Endothelial cell of umbilical vein (primary cell): ENCODE results near the gene RNF32. TPM values are rescaled to one million over a fixed set of nuclear protein-coding genes. Genes with fewer than 3 reads are reported as not detected.
A peak's percentile ranks its signal among the peaks of the same experiment; 100 is the strongest.

Experiments
- BruUV-seq: library from RNA; stranded (reverse); fragments of 400-500 nt; replicated peaks from 2 replicates; lab custom pipeline; 2021; lab: Mats Ljungman, UMichigan
- CTCF ChIA-PET: fragments of 300-600, 350-600 bp; sonication (Branson Sonifier 250); formaldehyde crosslinking; loops from one replicate; lab custom pipeline; 2021; ENCODE audit warnings: antibody characterized with exemption, inconsistent platforms; lab: Charles Lee
- POLR2A ChIA-PET: fragments of 300-600, 350-600 bp; sonication (Branson Sonifier 250); formaldehyde crosslinking; loops from one replicate; lab custom pipeline; 2021; ENCODE audit warnings: antibody characterized with exemption, inconsistent platforms; lab: Charles Lee
- DNase-seq: peaks from one replicate; pipeline ENCODE4 v3.0.0-alpha.2; 2011; ENCODE audit warnings: low read depth, low spot score
- FAIRE-seq: peaks from 2 replicates; lab custom pipeline; 2011; peaks lifted over from hg19 to GRCh38; lab: Jason Lieb, UNC
- H2AFZ ChIP-seq: 2 replicates; pipeline ENCODE4 v1.6.0; 2012; ENCODE audit warnings: low read depth, low read length, control low read depth, inconsistent platforms
- H3K27ac ChIP-seq: 2 replicates; pipeline ENCODE4 v1.5.1; 2011; ENCODE audit warnings: low read depth, mild to moderate bottlenecking, control low read depth, low read length, moderate library complexity; ENCODE audit not compliant: insufficient read depth
- H3K27me3 ChIP-seq, 2 experiments: 2 replicates each; pipeline versions ENCODE4 v1.6.0 to v1.6.1; 2011; ENCODE audit warnings: low read length in 2 of 2, mixed read lengths in 1 of 2; ENCODE audit not compliant: control insufficient read depth in 2 of 2, insufficient read depth in 2 of 2
- H3K36me3 ChIP-seq, 2 experiments: 2 replicates in 1 of 2; 3 replicates in 1 of 2; pipeline ENCODE4 v1.5.1; 2011; ENCODE audit warnings: low read length in 2 of 2, mild to moderate bottlenecking in 1 of 2, moderate library complexity in 1 of 2; ENCODE audit not compliant: control insufficient read depth in 2 of 2, insufficient read depth in 2 of 2; ENCODE audit errors: extremely low read depth in 1 of 2
- H3K4me1 ChIP-seq: 3 replicates; pipeline ENCODE4 v1.5.1; 2011; ENCODE audit warnings: mild to moderate bottlenecking, low read length; ENCODE audit not compliant: control insufficient read depth, insufficient read depth; ENCODE audit errors: extremely low read depth
- H3K4me2 ChIP-seq: 2 replicates; pipeline ENCODE4 v1.6.1; 2011; ENCODE audit warnings: low read length, control low read depth, mixed read lengths; ENCODE audit not compliant: insufficient read depth
- H3K4me3 ChIP-seq, 3 experiments: fragments of 200-600 bp in 1 of 3; sonication (generic), shearing (Covaris generic) in 1 of 3; replicated peaks in 1 of 3; 2 replicates each; pipeline ENCODE4 v1.5.1; 2011 to 2016; ENCODE audit warnings: control low read depth in 3 of 3, low read length in 3 of 3, mild to moderate bottlenecking in 2 of 3, inconsistent platforms in 1 of 3, low read depth in 1 of 3, moderate library complexity in 1 of 3; ENCODE audit not compliant: insufficient read depth in 1 of 3
- H3K79me2 ChIP-seq: 2 replicates; pipeline ENCODE4 v1.6.0; 2012; ENCODE audit warnings: low read length, inconsistent platforms; ENCODE audit not compliant: control insufficient read depth, insufficient read depth
- H3K9ac ChIP-seq: replicated peaks from 2 replicates; pipeline ENCODE3; 2011; ENCODE audit warnings: low read length, control low read depth; ENCODE audit not compliant: insufficient read depth; ENCODE audit errors: extremely low read depth
- H3K9me1 ChIP-seq: replicated peaks from 3 replicates; pipeline ENCODE4 v1.6.0; 2011; ENCODE audit warnings: mild to moderate bottlenecking, low read length; ENCODE audit not compliant: control insufficient read depth, insufficient read depth; ENCODE audit errors: extremely low read depth
- H3K9me3 ChIP-seq: replicated peaks from 2 replicates; pipeline ENCODE4 v1.5.1; 2012; ENCODE audit warnings: low read length, inconsistent platforms; ENCODE audit not compliant: control insufficient read depth, insufficient read depth
- H4K20me1 ChIP-seq: replicated peaks from 2 replicates; pipeline ENCODE3; 2011; ENCODE audit warnings: mild to moderate bottlenecking, low read length; ENCODE audit not compliant: control insufficient read depth, insufficient read depth; ENCODE audit errors: extremely low read depth
- EZH2 ChIP-seq: IDR thresholded peaks from 2 replicates; pipeline ENCODE4 v1.6.1; 2012; ENCODE audit warnings: borderline replicate concordance, low read depth, mild to moderate bottlenecking, moderate library complexity, low read length, inconsistent platforms; ENCODE audit not compliant: severe bottlenecking
- FOS ChIP-seq: IDR thresholded peaks from 2 replicates; pipeline ENCODE4 v1.6.1; 2011; ENCODE audit warnings: mild to moderate bottlenecking, low read length, moderate library complexity, borderline replicate concordance; ENCODE audit not compliant: insufficient read depth
- GATA2 ChIP-seq: IDR thresholded peaks from 2 replicates; pipeline ENCODE4 v1.7.0; 2011; ENCODE audit warnings: low read depth, mild to moderate bottlenecking, moderate library complexity, mixed read lengths, low read length; ENCODE audit not compliant: insufficient read length, insufficient read depth
- JUN ChIP-seq: IDR thresholded peaks from 2 replicates; pipeline ENCODE4 v1.6.1; 2011; ENCODE audit warnings: borderline replicate concordance, low read depth; ENCODE audit not compliant: insufficient read length, insufficient read depth
- MYC ChIP-seq: IDR thresholded peaks from one replicate; pipeline ENCODE4 v1.6.1; 2011; ENCODE audit warnings: mild to moderate bottlenecking, low read depth, low read length
- POLR2A ChIP-seq: IDR thresholded peaks from 2 replicates; pipeline ENCODE4 v1.6.1; 2012; ENCODE audit warnings: low read depth, mild to moderate bottlenecking, control low read depth, low read length
- dilution Hi-C: fragments of 300-500 bp; cut with MboI; formaldehyde crosslinking; loops from one replicate; pipeline ENCODE4 v1.15.0; 2019; ENCODE audit warnings: low sequenced_read_pairs; ENCODE audit not compliant: extremely low pct_ligation_motif_present
- intact Hi-C: fragments of 100-400 bp; cut with micrococcal nuclease; formaldehyde crosslinking; loops from one replicate; pipeline ENCODE4 v1.10.0; 2022
- polyA plus RNA-seq, 4 experiments: library from polyadenylated mRNA; depleted of rRNA in 3 of 4; stranded (reverse) in 3 of 4; unstranded in 1 of 4; fragments of >200 nt; gene quantifications; 2 replicates each; pipeline versions ENCODE4 v1.2.1 to v1.2.3, GENCODE V29; 2011 to 2012; ENCODE audit warnings: missing spikeins in 1 of 4
- total RNA-seq: library from RNA; stranded (reverse); gene quantifications from 2 replicates; pipeline ENCODE4 v1.2.3, GENCODE V29; 2021
- TF ChIP-seq, protein P1 (sequence below), 2 donors: IDR thresholded peaks; 1 replicate in 1 of 2; 2 replicates in 1 of 2; pipeline ENCODE4 v1.5.1; 2011; ENCODE audit warnings: low read length in 2 of 2, mild to moderate bottlenecking in 2 of 2, moderate library complexity in 2 of 2, control low read depth in 1 of 2, inconsistent platforms in 1 of 2, low read depth in 1 of 2; ENCODE audit not compliant: insufficient read depth in 1 of 2; ENCODE audit errors: extremely low read depth in 1 of 2
- TF ChIP-seq, protein P2 (sequence below): IDR thresholded peaks from 2 replicates; pipeline ENCODE4 v1.6.1; 2011; ENCODE audit not compliant: insufficient read depth, insufficient read length

The RNF32 gene
- total and polyA plus RNA-seq, 2 donors (not counting 3 experiments of a cell fraction or from before 2014, with no cell fraction given) = 0.14 TPM; not detected in 1

DNA sequence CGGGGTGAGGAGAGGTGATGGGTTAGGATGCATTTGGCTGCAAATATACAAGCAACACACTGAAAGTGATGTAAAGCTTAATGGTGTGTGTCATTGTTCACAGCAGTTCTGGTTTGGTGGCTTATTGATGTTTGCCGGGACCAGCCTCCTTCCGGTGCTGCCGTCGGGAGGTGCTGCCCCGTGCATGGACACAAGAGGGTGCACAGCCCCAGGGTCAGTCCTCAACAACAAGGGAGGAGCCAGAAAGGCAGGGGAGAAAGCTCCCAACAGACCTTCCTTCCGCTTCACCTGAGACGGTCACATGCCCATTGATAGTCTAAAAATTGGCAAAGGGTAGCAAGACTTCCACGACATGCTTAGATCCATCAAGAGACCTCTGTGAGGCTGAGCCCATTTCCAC is 9.5 kb downstream of the RNF32 start:
- no peaks in the 10 kb centered on the region for H3K79me2 ChIP-seq
- H3K4me2 ChIP-seq = no peak overlapping the region
- FAIRE-seq (peak; percentile 21), DNase-seq (no peak)
- ChIA-PET CTCF (interaction anchor here (0.5 to 0.9 kb wide), 2 partner anchors 114 to 689 kb away, joined by 3 to 6 read pairs; no protein-coding TSS in a partner anchor), POLR2A (no interaction called here)
- peaks cover 2 to 6% of the 10 kb centered on the region in 2 experiments for H3K27me3 ChIP-seq
- no TSS peak for BruUV-seq
- intact Hi-C loops (loop anchor here (2.0 kb wide), 2 partner anchors 115 to 167 kb away; no protein-coding TSS in a partner anchor), dilution Hi-C loops (no loop called here)
- no peak overlapping the region for H3K27ac ChIP-seq
- no peaks in the 10 kb centered on the region for H3K36me3 ChIP-seq
- no peaks in the 10 kb centered on the region for H4K20me1 ChIP-seq
- no peak overlapping the region for H3K9ac ChIP-seq
- no peaks in the 10 kb centered on the region for H3K9me1 ChIP-seq
- no peaks in the 10 kb centered on the region for H3K9me3 ChIP-seq
- no peak overlapping the region for H3K4me3 ChIP-seq
- H3K4me1 ChIP-seq = no peaks in the 10 kb centered on the region
- no peak for TF ChIP-seq JUN
- TF ChIP-seq, protein P1, sequence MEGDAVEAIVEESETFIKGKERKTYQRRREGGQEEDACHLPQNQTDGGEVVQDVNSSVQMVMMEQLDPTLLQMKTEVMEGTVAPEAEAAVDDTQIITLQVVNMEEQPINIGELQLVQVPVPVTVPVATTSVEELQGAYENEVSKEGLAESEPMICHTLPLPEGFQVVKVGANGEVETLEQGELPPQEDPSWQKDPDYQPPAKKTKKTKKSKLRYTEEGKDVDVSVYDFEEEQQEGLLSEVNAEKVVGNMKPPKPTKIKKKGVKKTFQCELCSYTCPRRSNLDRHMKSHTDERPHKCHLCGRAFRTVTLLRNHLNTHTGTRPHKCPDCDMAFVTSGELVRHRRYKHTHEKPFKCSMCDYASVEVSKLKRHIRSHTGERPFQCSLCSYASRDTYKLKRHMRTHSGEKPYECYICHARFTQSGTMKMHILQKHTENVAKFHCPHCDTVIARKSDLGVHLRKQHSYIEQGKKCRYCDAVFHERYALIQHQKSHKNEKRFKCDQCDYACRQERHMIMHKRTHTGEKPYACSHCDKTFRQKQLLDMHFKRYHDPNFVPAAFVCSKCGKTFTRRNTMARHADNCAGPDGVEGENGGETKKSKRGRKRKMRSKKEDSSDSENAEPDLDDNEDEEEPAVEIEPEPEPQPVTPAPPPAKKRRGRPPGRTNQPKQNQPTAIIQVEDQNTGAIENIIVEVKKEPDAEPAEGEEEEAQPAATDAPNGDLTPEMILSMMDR (IDR thresholded peaks at IDR 0.05; ENCODE audit: extremely low read depth in 1 of 2, insufficient read depth in 1 of 2, low read depth in 1 of 2, low read length in 2 of 2) = peak; percentile 16 to 28
- no peak overlapping the region for H2AFZ ChIP-seq

DNA sequence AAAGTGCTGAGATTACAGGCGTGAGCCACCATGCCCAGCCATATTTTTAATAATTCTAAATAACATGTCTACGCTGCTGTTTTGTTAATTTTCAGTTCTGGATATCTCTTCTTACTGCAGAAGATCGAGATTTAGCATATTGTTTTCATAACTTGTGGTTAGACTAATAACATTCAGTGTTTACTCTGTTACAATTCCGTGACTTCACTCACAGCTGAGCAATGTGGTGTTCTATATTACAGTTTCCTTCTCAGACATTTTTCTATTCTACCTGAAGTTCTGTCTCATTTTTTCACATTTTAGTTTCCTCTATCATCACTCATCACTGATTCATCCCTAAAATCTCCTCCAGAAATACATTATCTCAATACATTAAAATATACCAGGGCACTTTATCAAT is 10.9 kb downstream of the RNF32 start:
- Histone ChIP-seq H2AFZ (no peak overlapping the region), H3K36me3 (no peaks in the 10 kb centered on the region), H3K9me1 (no peaks in the 10 kb centered on the region), H3K79me2 (no peaks in the 10 kb centered on the region), H3K4me1 (no peaks in the 10 kb centered on the region), H3K4me2 (no peak overlapping the region), H3K4me3 (no peak overlapping the region), H3K27ac (no peak overlapping the region), H3K9ac (no peak overlapping the region), H3K9me3 (no peaks in the 10 kb centered on the region), H3K27me3 (peaks cover 0 to 6% of the 10 kb centered on the region in 2 experiments), H4K20me1 (no peaks in the 10 kb centered on the region)
- BruUV-seq = no TSS peak
- DNase-seq (no peak), FAIRE-seq (no peak)
- ChIA-PET POLR2A (no interaction called here), CTCF (no interaction called here)
- no peak for TF ChIP-seq MYC
- no peak for TF ChIP-seq FOS
- TF ChIP-seq POLR2A = no peak
- TF ChIP-seq, protein P2, sequence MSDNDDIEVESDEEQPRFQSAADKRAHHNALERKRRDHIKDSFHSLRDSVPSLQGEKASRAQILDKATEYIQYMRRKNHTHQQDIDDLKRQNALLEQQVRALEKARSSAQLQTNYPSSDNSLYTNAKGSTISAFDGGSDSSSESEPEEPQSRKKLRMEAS = no peak
- no peak for TF ChIP-seq EZH2
- no peak for TF ChIP-seq JUN
- TF ChIP-seq, protein P1 (IDR thresholded peaks at IDR 0.05; ENCODE audit: extremely low read depth in 1 of 2, insufficient read depth in 1 of 2, low read depth in 1 of 2, low read length in 2 of 2) = no peak
- no peak for TF ChIP-seq GATA2
- dilution Hi-C loops (no loop called here), intact Hi-C loops (loop anchor here (2.0 kb wide), 2 partner anchors 113 to 165 kb away; no protein-coding TSS in a partner anchor)
